GM12878 (cell line): Measurements from ENCODE around the gene PRKAG2. TPM values are rescaled to one million over a fixed set of nuclear protein-coding genes. Genes with fewer than 3 reads are reported as not detected.

Source experiments
- ATAC-seq: fragments of 200-7000 bp; cut with Tn5 transposase; 3 replicates; pipeline ENCODE4 v1.9.1; 2020; ENCODE audit warnings: mild to moderate bottlenecking, moderate library complexity
- BruUV-seq: library from RNA; stranded (reverse); fragments of 400-500 nt; replicated peaks from 2 replicates; lab custom pipeline; 2021; lab: Mats Ljungman, UMichigan
- CTCF ChIA-PET: fragments of 300-600 bp; sonication (Branson Sonifier 250); formaldehyde crosslinking; extraction: SDS; loops from one replicate; lab custom pipeline; 2021; ENCODE audit warnings: inconsistent platforms; lab: Yijun Ruan, JAX
- POLR2A ChIA-PET: fragments of 350-600 bp; formaldehyde crosslinking; extraction: SDS; loops from one replicate; lab custom pipeline; 2021; ENCODE audit warnings: inconsistent platforms; lab: Charles Lee
- RAD21 ChIA-PET: fragments of 300-600 bp; sonication (Branson Sonifier 250); formaldehyde crosslinking; loops from one replicate; lab custom pipeline; 2023; ENCODE audit warnings: antibody characterized with exemption; ENCODE audit not compliant: unreplicated experiment; lab: Charles Lee
- SMC1A ChIA-PET: fragments of 300-600 bp; sonication (Branson Sonifier 250); formaldehyde crosslinking; loops from one replicate; lab custom pipeline; 2023; ENCODE audit not compliant: unreplicated experiment, uncharacterized antibody; lab: Charles Lee
- DNase-seq: peaks from one replicate; pipeline ENCODE4 v3.0.0-alpha.2; 2011; ENCODE audit warnings: low read depth, low spot score
- FAIRE-seq: peaks from 3 replicates; lab custom pipeline; 2011; peaks lifted over from hg19 to GRCh38; lab: Jason Lieb, UNC
- H2AFZ ChIP-seq: 2 replicates; pipeline ENCODE4 v1.6.0; 2011; ENCODE audit warnings: low read depth, low read length, control low read depth; ENCODE audit not compliant: control insufficient read depth
- H3K27ac ChIP-seq: 2 replicates; pipeline ENCODE4 v1.5.1; 2011; ENCODE audit warnings: control low read depth; ENCODE audit not compliant: control insufficient read depth, insufficient read depth
- H3K27me3 ChIP-seq, 2 experiments: replicated peaks in 1 of 2; 2 replicates each; pipeline versions ENCODE4 v1.6.0 to v1.6.1; 2011; ENCODE audit warnings: low read length in 1 of 2; ENCODE audit not compliant: control insufficient read depth in 2 of 2, insufficient read depth in 2 of 2
- H3K36me3 ChIP-seq, 2 experiments: 2 replicates each; pipeline ENCODE4 v1.5.1; 2011; ENCODE audit warnings: low read length in 1 of 2; ENCODE audit not compliant: control insufficient read depth in 2 of 2, insufficient read depth in 2 of 2
- H3K4me1 ChIP-seq: 2 replicates; pipeline ENCODE4 v1.6.1; 2011; ENCODE audit warnings: mild to moderate bottlenecking, low read length, moderate library complexity, mixed read lengths; ENCODE audit not compliant: control insufficient read depth, insufficient read depth
- H3K4me2 ChIP-seq: 2 replicates; pipeline ENCODE4 v1.6.0; 2011; ENCODE audit warnings: control low read depth; ENCODE audit not compliant: control insufficient read depth, insufficient read depth
- H3K4me3 ChIP-seq: fragments of 200-600 bp; sonication (generic); 2 replicates; pipeline ENCODE4 v1.5.1; 2016
- H3K79me2 ChIP-seq: 2 replicates; pipeline ENCODE4 v1.6.0; 2011; ENCODE audit warnings: low read length; ENCODE audit not compliant: control insufficient read depth, insufficient read depth
- H3K9ac ChIP-seq: 2 replicates; pipeline ENCODE4 v1.8.0; 2011; ENCODE audit warnings: low read length, control low read depth, mixed read lengths; ENCODE audit not compliant: control insufficient read depth, insufficient read depth
- H3K9me3 ChIP-seq: replicated peaks from 3 replicates; pipeline ENCODE4 v1.5.1; 2011; ENCODE audit warnings: mild to moderate bottlenecking, low read length; ENCODE audit not compliant: control insufficient read depth, insufficient read depth
- H4K20me1 ChIP-seq: 2 replicates; pipeline ENCODE4 v1.6.0; 2011; ENCODE audit not compliant: control insufficient read depth, insufficient read depth
- ATF3 ChIP-seq: IDR thresholded peaks from 2 replicates; pipeline ENCODE4 v1.6.1; 2011; ENCODE audit warnings: low read depth, mild to moderate bottlenecking, low read length, moderate library complexity, borderline replicate concordance; ENCODE audit errors: extremely low read depth
- CUX1 ChIP-seq: IDR thresholded peaks from 2 replicates; pipeline ENCODE4 v1.6.1; 2012; ENCODE audit warnings: improper control_type of control experiment, low read depth, low read length; ENCODE audit not compliant: insufficient replicate concordance
- EGR1 ChIP-seq, 2 experiments: IDR thresholded peaks; 1 replicate in 1 of 2; 2 replicates in 1 of 2; pipeline ENCODE4 v1.6.1; 2011 to 2012; ENCODE audit warnings: low read depth in 2 of 2, low read length in 2 of 2, borderline replicate concordance in 1 of 2, mild to moderate bottlenecking in 1 of 2, moderate library complexity in 1 of 2
- ESRRA ChIP-seq: IDR thresholded peaks from 2 replicates; pipeline ENCODE4 v1.6.1; 2012; ENCODE audit warnings: mild to moderate bottlenecking, low read length, improper control_type of control experiment
- HDAC2 ChIP-seq: fragments of 200-600 bp; sonication (generic); IDR thresholded peaks from 2 replicates; pipeline ENCODE4 v1.6.1; 2017
- LARP7 ChIP-seq: fragments of 450-650 bp; IDR thresholded peaks from 2 replicates; pipeline ENCODE4 v1.6.1; 2017; ENCODE audit warnings: mild to moderate bottlenecking
- NBN ChIP-seq: fragments of 450-650 bp; IDR thresholded peaks from 2 replicates; pipeline ENCODE4 v1.6.1; 2016
- NFYA ChIP-seq: IDR thresholded peaks from 2 replicates; pipeline ENCODE4 v1.6.1; 2011; ENCODE audit warnings: low read depth, mild to moderate bottlenecking, low read length, improper control_type of control experiment, borderline replicate concordance
- SIN3A ChIP-seq: IDR thresholded peaks from 2 replicates; pipeline ENCODE4 v1.6.1; 2012; ENCODE audit warnings: low read depth, low read length, improper control_type of control experiment
- SIX5 ChIP-seq: IDR thresholded peaks from 2 replicates; pipeline ENCODE4 v1.6.1; 2011; ENCODE audit warnings: mild to moderate bottlenecking, low read depth, low read length, moderate library complexity; ENCODE audit not compliant: severe bottlenecking
- SMARCA5 ChIP-seq: fragments of 450-650 bp; IDR thresholded peaks from 2 replicates; pipeline ENCODE4 v1.6.1; 2017; ENCODE audit warnings: mild to moderate bottlenecking
- SREBF1 ChIP-seq: IDR thresholded peaks from 2 replicates; pipeline ENCODE4 v1.6.1; 2012; ENCODE audit warnings: mild to moderate bottlenecking, low read length
- STAT1 ChIP-seq: fragments of 450-650 bp; conservative IDR thresholded peaks from 2 replicates; pipeline ENCODE4 v1.6.1; 2014; ENCODE audit warnings: antibody characterized with exemption, mild to moderate bottlenecking
- SUZ12 ChIP-seq: fragments of 200-600 bp; sonication (generic); IDR thresholded peaks from one replicate; pipeline ENCODE4 v1.6.1; 2018; ENCODE audit warnings: antibody characterized with exemption, mild to moderate bottlenecking; ENCODE audit not compliant: unreplicated experiment
- YBX1 ChIP-seq: fragments of 450-650 bp; IDR thresholded peaks from 2 replicates; pipeline ENCODE4 v1.6.1; 2016; ENCODE audit warnings: antibody characterized with exemption
- ZNF207 ChIP-seq: fragments of 450-650 bp; IDR thresholded peaks from 2 replicates; pipeline ENCODE4 v1.6.1; 2014; ENCODE audit warnings: antibody characterized with exemption, mild to moderate bottlenecking, borderline replicate concordance
- ZNF217 ChIP-seq: fragments of 450-650 bp; IDR thresholded peaks from 2 replicates; pipeline ENCODE4 v1.6.1; 2017; ENCODE audit warnings: antibody characterized with exemption, mild to moderate bottlenecking
- WGBS: methylation state at CpG from one replicate; pipeline ENCODE4 v1.1.6; 2016; ENCODE audit warnings: low lambda C conversion rate; ENCODE audit not compliant: insufficient replicate concordance, insufficient coverage; ENCODE audit errors: missing lambda C conversion rate; 5-methylcytosine and 5-hydroxymethylcytosine counted together
- in situ Hi-C: fragments of 300-500 bp; cut with MboI; formaldehyde crosslinking; loops from 9 replicates; pipeline ENCODE4 v1.14.3; 2018; ENCODE audit warnings: mixed read lengths
- intact Hi-C: fragments of 100-400 bp; cut with micrococcal nuclease; formaldehyde crosslinking; loops from one replicate; pipeline ENCODE4 v1.14.2; 2022; ENCODE audit not compliant: unreplicated experiment
- polyA plus RNA-seq, 11 experiments: library from polyadenylated mRNA; depleted of rRNA in 4 of 11; unstranded in 6 of 11; stranded (reverse) in 5 of 11; fragments of >200 nt; fragmentation: Nextera tagmentation in 4 of 11; fragmentation: Illumina TruSeq in 1 of 11; extraction: Ambion mirVana in 4 of 11; extraction: Trizol in 1 of 11; gene quantifications; 1 replicate in 1 of 11; 2 replicates in 10 of 11; pipeline versions ENCODE4 v1.2.1 to v1.2.3, GENCODE V29; 2011 to 2016; ENCODE audit warnings: inconsistent platforms in 2 of 11, missing spikeins in 2 of 11, low read depth in 1 of 11
- total RNA-seq, 4 experiments: library from RNA; depleted of rRNA in 3 of 4; stranded (reverse); fragments of >200 nt in 3 of 4; fragmentation: Illumina TruSeq in 1 of 4; extraction: Trizol in 1 of 4; gene quantifications; 2 replicates each; pipeline versions ENCODE4 v1.2.1 to v1.2.3, GENCODE V29; 2013 to 2021
- TF ChIP-seq, protein P1 (sequence below): IDR thresholded peaks from 2 replicates; pipeline ENCODE4 v1.6.1; 2012; ENCODE audit warnings: low read depth, low read length, improper control_type of control experiment

PRKAG2 gene
- total and polyA plus RNA-seq, 10 of the 15 experiments (the other 5 are each of a cell fraction or from before 2014, with no cell fraction given), result 3.4 to 8.9 (median 6.8) TPM

DNA sequence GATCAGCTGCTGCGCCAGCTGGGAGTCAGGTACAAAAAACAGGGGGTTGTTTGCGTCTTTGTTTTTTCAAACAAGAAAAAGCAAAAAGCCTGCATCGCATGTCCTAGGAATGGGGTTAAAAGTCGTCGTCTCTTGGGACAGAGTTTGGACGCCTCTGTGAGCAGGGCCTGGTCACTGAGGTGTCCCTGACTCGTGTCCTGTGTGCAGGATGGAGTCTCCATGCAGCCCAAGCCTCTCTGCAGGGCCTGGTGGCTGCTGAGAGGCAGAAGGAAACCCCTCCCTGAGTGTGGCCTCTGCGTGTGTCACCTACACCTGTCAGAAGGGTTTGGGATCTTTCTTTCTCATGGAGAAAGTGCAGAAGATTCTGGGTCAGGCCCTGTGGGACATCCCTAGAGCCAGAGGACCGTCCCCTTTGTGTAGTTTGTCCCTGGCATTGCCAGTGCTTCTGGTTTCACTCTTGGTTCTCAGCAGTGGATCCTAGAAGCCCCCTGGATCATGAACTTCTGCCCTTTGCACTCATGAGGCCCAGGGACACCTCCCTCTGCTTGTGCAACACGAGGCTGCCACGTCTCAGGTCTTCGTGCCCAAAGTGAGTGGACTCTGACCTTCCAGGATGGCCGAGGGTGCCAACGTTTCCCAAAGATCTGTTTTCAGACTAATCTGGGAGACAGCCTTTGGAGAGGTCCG is 75.0 kb downstream of the PRKAG2 start (continued):
- TF ChIP-seq EGR1 (IDR thresholded peaks at IDR 0.05; ENCODE audit: borderline replicate concordance in 1 of 2, low read depth in 2 of 2, low read length in 2 of 2), result no peak
- TF ChIP-seq, protein P1, sequence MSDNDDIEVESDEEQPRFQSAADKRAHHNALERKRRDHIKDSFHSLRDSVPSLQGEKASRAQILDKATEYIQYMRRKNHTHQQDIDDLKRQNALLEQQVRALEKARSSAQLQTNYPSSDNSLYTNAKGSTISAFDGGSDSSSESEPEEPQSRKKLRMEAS, result no peak
- no peak for TF ChIP-seq ZNF217
- no peak for TF ChIP-seq HDAC2
- TF ChIP-seq SIX5, result no peak
- no peak for TF ChIP-seq SUZ12
- TF ChIP-seq, all 136 proteins: peak for 0

GRCh38 chr7:151801291-151801690 is 75.6 kb downstream of the PRKAG2 start:
- ChIA-PET RAD21 (no interaction called here), POLR2A (no interaction called here), CTCF (no interaction called here), SMC1A (no interaction called here)
- Histone ChIP-seq H4K20me1 (no peaks in the 10 kb centered on the region), H3K4me3 (no peak overlapping the region), H3K27ac (no peak overlapping the region), H3K4me2 (no peak overlapping the region), H3K79me2 (no peaks in the 10 kb centered on the region), H3K4me1 (no peaks in the 10 kb centered on the region), H3K36me3 (no peaks in the 10 kb centered on the region), H3K9ac (no peak overlapping the region), H3K9me3 (no peaks in the 10 kb centered on the region), H2AFZ (no peak overlapping the region), H3K27me3 (no peaks in the 10 kb centered on the region; a peak in 2 of 4 replicates)
- in situ Hi-C loops, result no loop called here
- intact Hi-C loops, result no loop called here
- DNase-seq, result no peak
- 88% methylated on average over 5 of the region's 5 CpGs for WGBS
- no peak for ATAC-seq
- no peak for FAIRE-seq
- no TSS peak for BruUV-seq
- no peak for TF ChIP-seq CUX1
- no peak for TF ChIP-seq SREBF1
- TF ChIP-seq NFYA, result no peak
- TF ChIP-seq SIN3A, result no peak
- no peak for TF ChIP-seq SMARCA5
- no peak for TF ChIP-seq YBX1
- no peak for TF ChIP-seq NBN
- TF ChIP-seq STAT1, result no peak
- no peak for TF ChIP-seq ATF3
- no peak for TF ChIP-seq ESRRA
- TF ChIP-seq LARP7, result no peak
- TF ChIP-seq ZNF207, result no peak
